GM21423 (cell line): ENCODE data around the gene GIGYF2.
"Not testable (repeated sequence)": the region's sequence is repeated elsewhere in the genome, so short reads cannot be mapped to it uniquely, and the experiment has no call there.

Experiments
- ATAC-seq: cut with Tn5 transposase; IDR thresholded peaks from one replicate; pipeline ENCODE4 v1.9.1; 2021; ENCODE audit warnings: mild to moderate bottlenecking, moderate library complexity; ENCODE audit not compliant: unreplicated experiment

GIGYF2 gene

GRCh38 chr2:232800166-232800565 is 103.0 kb downstream of the GIGYF2 start:
- no peak for ATAC-seq

- no peak for ATAC-seq
Measured at GRCh38 chr2:232802091-232802490, 105.0 kb downstream of the GIGYF2 start.

DNA sequence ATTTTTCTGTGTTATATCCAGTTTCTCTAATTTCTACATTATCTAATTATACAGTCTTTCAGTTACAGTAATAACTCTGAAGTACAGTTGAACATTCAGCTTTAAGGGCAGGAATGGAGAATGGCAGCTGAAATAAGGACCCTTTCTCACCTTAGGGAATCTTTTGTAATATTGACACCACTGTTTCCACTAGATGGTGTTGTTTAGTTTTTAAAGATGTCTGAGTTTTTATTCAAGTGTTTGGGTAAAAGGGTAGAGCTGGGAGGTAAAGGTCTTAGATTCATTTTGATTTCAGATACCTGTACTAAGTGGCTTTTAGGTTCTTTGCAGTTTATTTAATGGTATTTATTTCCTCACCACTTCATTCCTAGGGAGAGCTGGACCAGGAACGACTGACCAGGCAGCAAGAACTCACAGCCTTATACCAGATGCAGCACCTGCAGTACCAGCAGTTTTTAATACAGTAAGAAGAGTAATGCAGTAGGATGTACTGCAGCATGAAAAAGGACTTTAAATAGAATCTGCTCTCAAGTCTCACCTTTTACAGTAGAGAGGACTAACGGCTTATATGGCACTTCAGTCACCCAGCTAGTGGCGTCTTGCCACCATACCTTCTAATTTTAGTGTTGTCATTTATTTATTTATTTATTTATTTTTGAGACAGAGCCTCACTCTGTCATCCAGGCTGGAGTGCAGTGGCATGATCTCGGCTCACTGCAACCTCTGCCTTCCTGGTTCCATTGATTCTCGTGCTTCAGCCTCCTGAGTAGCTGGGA is 112.4 kb downstream of the GIGYF2 start:
- ATAC-seq = no peak

GRCh38 chr2:232810444-232810843 is 113.3 kb downstream of the GIGYF2 start:
- ATAC-seq = no peak

DNA sequence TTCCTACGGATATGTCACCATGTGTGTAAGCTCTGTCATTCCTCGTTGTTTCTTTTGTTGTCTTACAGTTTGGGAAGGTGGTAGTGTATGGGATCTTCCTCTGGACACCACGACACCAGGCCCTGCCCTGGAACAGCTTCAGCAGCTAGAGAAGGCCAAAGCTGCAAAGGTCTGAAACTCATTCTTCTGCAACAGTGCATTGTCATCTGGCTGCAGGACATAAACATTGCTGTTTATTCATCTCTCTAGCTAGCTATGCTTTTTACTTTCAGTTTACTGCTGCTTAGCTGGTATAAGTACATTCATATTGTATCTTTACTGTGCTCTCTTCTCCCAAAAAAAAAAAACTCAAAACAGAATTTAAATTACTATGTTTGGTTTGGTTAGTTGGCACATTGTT is 118.4 kb downstream of the GIGYF2 start:
- ATAC-seq = no peak

DNA sequence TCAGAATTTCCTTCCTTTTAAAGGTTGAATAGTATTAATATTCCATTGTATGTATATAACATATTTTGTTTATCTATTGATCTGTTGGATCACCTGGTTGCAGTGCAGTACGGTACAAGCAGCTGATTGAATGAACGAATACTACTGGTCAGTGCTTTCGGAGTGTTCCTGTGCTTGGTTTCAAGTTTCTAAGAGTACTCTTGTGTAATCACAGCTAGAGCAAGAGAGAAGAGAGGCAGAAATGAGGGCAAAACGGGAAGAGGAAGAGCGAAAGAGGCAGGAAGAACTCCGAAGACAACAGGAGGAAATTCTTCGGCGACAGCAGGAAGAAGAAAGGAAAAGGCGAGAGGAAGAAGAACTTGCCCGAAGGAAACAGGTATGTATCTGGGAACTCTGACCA is 119.5 kb downstream of the GIGYF2 start:
- no peak for ATAC-seq

- ATAC-seq = no peak
Measured at GRCh38 chr2:232817756-232818155, 120.6 kb downstream of the GIGYF2 start.

DNA sequence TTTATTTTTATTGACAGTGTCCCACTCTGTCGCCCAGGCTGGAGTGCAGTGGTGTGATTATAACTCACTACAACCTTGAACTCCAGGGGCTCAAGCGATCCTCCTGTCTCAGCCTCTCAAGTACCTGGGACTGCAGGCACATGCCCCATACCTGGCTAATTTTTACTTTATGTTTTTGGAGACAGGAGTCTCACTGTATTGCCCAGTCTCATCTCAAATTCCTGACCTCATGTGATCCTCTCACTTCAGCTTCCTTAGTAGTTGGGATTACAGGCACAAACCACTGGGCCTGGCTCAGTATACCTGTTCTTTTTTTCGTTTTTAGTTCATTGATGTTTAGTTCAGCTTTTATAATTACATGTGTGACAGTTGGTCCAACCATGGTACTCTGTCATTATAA is 132.9 kb downstream of the GIGYF2 start:
- no peak for ATAC-seq

- no peak for ATAC-seq
Measured at GRCh38 chr2:232831496-232831895, 134.4 kb downstream of the GIGYF2 start.

- ATAC-seq = no peak
Measured at GRCh38 chr2:232833830-232834229, 136.7 kb downstream of the GIGYF2 start.

DNA sequence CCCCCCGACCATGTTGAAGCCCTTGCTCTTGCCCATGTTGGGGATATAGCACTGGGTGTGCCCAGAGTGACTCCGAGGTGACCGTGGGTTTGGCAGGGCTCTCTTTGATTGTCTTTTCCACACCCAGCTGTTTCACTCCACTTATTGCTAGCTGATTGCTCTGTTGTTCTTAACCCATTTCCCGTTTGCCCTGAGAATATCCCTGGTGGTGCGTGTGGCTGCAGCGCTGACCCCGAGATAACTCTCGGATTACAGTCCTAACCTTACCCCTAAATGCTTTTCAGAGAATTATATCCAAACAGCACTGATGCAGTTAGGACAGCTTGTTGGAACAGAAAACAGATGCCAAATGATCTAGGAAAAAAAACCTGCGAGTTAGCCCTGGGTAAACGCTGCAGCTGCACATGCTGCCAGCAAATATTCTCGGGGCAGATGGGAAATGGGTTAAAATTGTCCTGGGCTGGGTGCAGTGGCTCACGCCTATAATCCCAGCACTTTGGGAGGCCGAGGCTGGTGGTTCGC is 138.6 kb downstream of the GIGYF2 start:
- no peak for ATAC-seq

DNA sequence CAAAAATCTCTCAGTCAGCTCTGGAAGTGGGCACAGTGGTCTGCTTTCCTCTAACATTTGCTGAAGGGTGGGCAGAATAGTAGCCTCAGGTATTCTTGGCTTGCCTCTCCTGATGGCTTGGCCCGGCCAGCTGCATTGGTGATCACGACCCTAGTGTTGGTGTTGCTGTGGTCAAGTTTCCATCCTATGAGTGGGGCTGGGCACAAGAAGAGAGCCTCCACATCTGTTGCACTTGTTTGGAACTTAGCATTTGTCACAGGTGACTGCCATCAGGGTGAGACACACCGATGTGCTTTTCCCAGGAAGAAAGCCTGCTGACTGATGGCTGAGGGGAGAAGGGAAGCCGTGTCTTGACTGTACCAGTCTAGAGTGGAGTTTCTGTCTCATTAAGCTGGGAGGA is 139.8 kb downstream of the GIGYF2 start:
- ATAC-seq = no peak

DNA sequence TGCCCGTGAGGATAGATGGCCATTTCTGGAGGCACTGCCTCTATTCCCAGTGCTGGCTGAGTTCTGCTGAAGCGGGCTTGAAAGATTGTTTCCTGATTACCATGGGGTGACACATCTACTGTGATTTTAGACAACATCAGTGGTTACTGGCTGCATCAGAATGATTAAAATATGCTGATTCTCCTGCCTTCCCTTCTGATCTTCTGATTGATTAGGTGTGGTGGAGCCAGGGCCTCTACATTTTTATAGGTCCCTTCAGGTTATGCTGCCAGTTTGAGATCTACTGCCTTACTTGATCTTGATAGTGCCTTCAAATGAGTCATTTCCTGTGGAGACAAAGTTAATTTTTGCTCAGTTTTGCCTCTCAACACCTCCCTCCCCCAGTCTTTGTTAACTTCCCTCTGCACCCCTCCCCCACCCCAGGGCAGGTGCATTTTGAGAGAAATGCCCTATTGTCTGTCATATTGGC is 141.3 kb downstream of the GIGYF2 start:
- ATAC-seq = peak; percentile 89

DNA sequence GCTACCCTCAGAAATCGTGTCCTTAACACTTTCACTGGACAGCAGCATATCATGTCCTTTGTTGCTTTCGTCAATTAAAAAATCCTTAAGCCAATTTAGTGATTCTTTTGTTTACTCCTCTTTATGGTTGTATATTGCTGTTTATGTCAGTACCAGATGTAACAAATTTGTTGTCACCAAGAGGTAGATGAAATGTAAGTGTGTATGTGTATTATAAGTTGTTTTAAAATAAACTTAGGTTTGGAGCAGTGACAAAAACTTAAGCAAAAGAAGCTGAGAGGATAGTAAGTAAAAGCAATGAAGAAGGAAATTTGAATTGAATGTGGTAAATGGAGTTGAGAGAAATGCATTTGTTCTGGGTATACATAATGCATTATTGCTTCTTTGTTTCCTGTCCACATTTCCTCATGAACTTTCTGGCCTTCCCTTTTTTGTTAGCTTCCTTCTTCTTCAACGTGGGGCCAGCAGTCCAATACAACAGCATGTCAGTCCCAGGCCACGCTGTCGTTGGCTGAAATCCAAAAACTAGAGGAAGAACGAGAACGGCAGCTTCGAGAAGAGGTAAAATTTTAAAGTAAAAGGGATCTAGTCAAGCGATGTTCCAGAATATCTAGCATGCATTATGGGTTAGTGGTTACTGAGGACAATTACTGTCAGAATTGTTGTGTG is 142.4 kb downstream of the GIGYF2 start:
- no peak for ATAC-seq

DNA sequence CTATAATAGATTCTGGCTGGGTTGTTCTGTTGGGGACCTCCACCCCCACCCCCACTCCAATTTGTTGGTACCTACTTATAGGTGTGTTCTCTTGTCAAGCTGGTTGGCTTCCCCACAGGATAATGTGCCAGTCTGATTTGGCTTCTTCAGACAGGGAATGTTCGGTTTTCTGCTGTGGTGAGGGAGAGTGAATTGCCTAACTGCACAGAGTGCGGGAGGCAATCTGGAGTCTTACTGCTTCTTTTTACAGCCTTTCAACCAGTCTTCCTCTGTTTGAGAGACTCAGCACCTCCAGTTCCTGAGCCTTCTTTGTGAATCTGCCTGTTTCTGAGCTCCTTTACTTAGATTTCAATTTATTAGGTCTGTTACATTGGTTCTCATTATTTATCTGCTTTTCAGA is 145.6 kb downstream of the GIGYF2 start:
- no peak for ATAC-seq

GRCh38 chr2:232843834-232844233 is 146.7 kb downstream of the GIGYF2 start:
- ATAC-seq = no peak

DNA sequence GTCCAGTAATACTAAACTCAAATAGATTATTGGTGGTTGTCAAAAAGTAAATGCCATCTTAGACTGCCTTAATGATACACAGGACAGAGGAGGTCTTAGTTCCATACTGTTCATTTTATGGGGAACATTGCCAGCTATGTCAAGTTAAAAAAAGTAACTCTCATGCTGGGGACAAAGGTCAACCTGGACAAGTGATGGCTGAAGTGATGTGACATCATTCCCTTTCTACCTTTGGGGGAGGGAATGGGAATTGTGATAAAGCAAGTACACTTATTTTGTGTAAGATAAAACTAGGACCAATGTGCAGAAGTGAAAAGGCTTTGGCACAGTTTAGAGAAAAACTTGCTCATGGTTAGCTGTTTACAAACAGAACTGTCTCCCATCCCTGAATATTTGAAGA is 148.9 kb downstream of the GIGYF2 start:
- no peak for ATAC-seq

DNA sequence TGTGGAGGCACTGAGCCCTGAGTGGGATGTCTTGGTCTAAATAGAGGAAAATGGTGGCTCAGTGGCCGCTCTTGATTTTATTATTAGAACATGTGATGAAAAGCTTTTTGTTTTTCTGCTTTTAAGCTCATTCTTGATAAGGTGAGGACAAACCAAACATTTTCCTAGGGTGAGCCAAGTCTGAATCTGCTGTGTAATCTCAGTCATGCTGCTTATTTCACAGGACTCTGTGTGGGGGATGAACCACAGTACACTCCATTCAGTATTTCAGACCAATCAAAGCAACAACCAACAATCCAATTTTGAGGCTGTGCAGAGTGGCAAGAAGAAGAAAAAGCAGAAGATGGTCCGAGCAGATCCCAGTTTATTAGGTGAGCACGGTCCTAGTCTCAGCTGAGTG is 152.9 kb downstream of the GIGYF2 start:
- no peak for ATAC-seq

DNA sequence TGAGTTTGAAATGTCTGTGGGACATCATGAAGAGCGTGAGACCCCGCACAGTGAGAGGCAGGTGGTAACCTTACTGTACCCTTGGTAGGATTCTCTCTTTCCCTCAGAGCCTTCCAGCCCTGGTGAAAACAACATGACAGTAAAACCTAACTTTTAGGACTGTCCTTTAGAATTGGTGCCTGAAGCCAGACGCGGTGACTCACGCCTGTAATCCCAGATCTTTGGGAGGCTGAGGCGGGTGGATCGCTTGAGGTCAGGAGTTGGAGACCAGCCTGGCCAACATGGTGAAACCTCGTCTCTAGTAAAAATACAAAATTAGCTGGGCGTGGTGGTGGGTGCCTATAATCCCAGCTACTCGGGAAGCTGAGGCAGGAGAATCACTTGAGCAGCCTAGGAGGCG is 154.9 kb downstream of the GIGYF2 start:
- not testable (repeated sequence) for ATAC-seq

DNA sequence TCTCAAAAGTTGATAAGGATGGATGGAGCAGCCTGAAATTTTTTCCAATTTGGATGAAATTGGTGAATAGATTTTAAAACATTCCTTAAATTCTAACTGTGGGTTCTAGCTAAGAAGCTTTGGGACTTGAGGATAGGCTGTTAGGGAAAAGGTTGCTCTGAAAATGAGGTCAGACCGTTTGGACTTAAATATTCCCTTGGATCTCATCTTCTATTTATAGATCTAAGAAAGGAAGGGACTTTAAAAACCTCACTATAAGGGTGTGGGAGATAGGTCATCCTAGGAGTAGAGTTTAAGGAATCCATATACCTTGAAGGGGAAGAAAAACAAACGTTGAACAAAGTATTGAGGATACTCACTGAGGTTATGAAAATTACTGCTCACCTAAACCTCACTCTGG is 155.5 kb downstream of the GIGYF2 start:
- no peak for ATAC-seq

DNA sequence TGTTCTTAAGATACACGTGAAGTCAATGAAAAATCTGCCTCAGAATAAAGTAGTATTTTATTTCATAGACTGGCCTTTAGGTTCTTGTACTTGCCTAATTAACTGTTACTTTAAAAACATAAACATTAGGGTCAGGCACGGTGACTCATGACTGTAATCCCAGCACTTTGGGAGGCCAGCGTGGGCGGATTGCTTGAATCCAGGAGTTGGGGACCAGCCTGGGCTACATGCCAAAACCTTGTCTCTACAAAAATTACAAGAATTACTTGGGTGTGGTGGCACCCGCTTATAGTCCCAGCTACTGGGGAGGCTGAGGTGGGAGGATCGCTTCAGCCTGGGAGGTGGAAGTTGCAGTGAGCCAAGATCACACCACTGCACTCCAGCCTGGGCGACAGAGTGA is 157.0 kb downstream of the GIGYF2 start:
- no peak for ATAC-seq

- ATAC-seq = no peak
Measured at GRCh38 chr2:232857158-232857563, 160.0 kb downstream of the GIGYF2 start.
